ENCODE measurements around the gene SNRPF. TPM values are rescaled to one million over a fixed set of nuclear protein-coding genes. Genes with fewer than 3 reads are reported as not detected.

Gene SNRPF
- total RNA-seq, 6 experiments from 2014 or later = 5.8 to 10.4 (median 8.5) TPM

DNA sequence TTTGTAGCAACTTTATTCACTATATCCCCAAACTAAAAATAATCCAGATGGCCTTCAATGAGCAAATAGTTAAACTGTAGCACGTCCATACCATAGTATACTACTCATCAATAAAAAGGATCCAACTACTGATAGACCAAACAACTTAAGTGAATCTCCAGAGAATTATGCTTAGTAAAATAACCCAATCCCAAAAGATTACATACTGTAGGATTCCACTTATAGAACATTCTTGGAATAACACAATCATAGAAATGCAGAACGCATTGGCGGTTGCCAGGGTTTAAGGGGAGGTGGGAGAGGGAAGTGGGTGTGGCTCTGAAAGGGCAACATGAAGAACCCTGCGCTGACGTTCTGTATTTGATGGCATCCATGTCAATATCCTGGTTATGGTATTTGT lies 28.6 kb downstream of the SNRPF start:
- DNase-seq = no peak

GRCh38 chr12:95890958-95891357 lies 32.2 kb downstream of the SNRPF start:
- no peak overlapping the region for H3K27ac ChIP-seq
- H3K4me3 ChIP-seq = no peak overlapping the region
- DNase-seq (no peak), ATAC-seq (no peak)
- H3K9me3 ChIP-seq = no peaks in the 10 kb centered on the region
- no peaks in the 10 kb centered on the region for H3K4me1 ChIP-seq
- TF ChIP-seq, protein P1, sequence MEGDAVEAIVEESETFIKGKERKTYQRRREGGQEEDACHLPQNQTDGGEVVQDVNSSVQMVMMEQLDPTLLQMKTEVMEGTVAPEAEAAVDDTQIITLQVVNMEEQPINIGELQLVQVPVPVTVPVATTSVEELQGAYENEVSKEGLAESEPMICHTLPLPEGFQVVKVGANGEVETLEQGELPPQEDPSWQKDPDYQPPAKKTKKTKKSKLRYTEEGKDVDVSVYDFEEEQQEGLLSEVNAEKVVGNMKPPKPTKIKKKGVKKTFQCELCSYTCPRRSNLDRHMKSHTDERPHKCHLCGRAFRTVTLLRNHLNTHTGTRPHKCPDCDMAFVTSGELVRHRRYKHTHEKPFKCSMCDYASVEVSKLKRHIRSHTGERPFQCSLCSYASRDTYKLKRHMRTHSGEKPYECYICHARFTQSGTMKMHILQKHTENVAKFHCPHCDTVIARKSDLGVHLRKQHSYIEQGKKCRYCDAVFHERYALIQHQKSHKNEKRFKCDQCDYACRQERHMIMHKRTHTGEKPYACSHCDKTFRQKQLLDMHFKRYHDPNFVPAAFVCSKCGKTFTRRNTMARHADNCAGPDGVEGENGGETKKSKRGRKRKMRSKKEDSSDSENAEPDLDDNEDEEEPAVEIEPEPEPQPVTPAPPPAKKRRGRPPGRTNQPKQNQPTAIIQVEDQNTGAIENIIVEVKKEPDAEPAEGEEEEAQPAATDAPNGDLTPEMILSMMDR (IDR thresholded peaks at IDR 0.05) = no peak
- TF ChIP-seq POLR2A (IDR thresholded peaks at IDR 0.05) = no peak
- intact Hi-C loops (cut with DNase I) = no loop called here
- no peaks in the 10 kb centered on the region for H3K27me3 ChIP-seq
- no peaks in the 10 kb centered on the region for H3K36me3 ChIP-seq
- 69% methylated on average over 2 of the region's 3 CpGs for WGBS (ENCODE audit: insufficient coverage, low coverage, low lambda C conversion rate, missing lambda C conversion rate)

More for the DNA sequence above, 28.6 kb downstream of the SNRPF start:
- ATAC-seq = no peak
- Histone ChIP-seq H3K27ac (no peak overlapping the region), H3K4me3 (no peak overlapping the region), H3K36me3 (no peaks in the 10 kb centered on the region), H3K9me3 (no peaks in the 10 kb centered on the region), H3K27me3 (no peaks in the 10 kb centered on the region), H3K4me1 (no peaks in the 10 kb centered on the region)
- no peak for TF ChIP-seq POLR2A (IDR thresholded peaks at IDR 0.05)
- TF ChIP-seq, protein P1 (IDR thresholded peaks at IDR 0.05) = no peak
- intact Hi-C loops (cut with DNase I) = no loop called here
- WGBS (ENCODE audit: insufficient coverage, low coverage, low lambda C conversion rate, missing lambda C conversion rate) = 63% methylated on average over 5 of the region's 5 CpGs

GRCh38 chr12:95896846-95897245 lies 38.1 kb downstream of the SNRPF start:
- Histone ChIP-seq H3K27me3 (no peaks in the 10 kb centered on the region), H3K9me3 (no peaks in the 10 kb centered on the region), H3K27ac (no peak overlapping the region), H3K4me1 (no peaks in the 10 kb centered on the region), H3K4me3 (no peak overlapping the region), H3K36me3 (no peaks in the 10 kb centered on the region)
- intact Hi-C loops (cut with DNase I) = no loop called here
- ATAC-seq (no peak), DNase-seq (no peak)
- WGBS (ENCODE audit: insufficient coverage, low coverage, low lambda C conversion rate, missing lambda C conversion rate) = 73% methylated on average over 3 of the region's 4 CpGs
- TF ChIP-seq, protein P1 (IDR thresholded peaks at IDR 0.05) = no peak
- TF ChIP-seq POLR2A (IDR thresholded peaks at IDR 0.05) = no peak

- no peaks in the 10 kb centered on the region for H3K9me3 ChIP-seq
- no peak for TF ChIP-seq POLR2A (IDR thresholded peaks at IDR 0.05)
- TF ChIP-seq, protein P1 (IDR thresholded peaks at IDR 0.05) = no peak
- DNase-seq (no peak), ATAC-seq (no peak)
- H3K4me3 ChIP-seq = no peak overlapping the region
- no peaks in the 10 kb centered on the region for H3K27me3 ChIP-seq
- H3K27ac ChIP-seq = no peak overlapping the region
- H3K4me1 ChIP-seq = no peaks in the 10 kb centered on the region
- intact Hi-C loops (cut with DNase I) = no loop called here
- no peaks in the 10 kb centered on the region for H3K36me3 ChIP-seq
- WGBS (ENCODE audit: insufficient coverage, low coverage, low lambda C conversion rate, missing lambda C conversion rate) = 70% methylated on average over 4 of the region's 4 CpGs
These were observed 39.3 kb downstream of the SNRPF start for GRCh38 chr12:95898081-95898480.

GRCh38 chr12:95908573-95908972 lies 49.8 kb downstream of the SNRPF start:
- Histone ChIP-seq H3K9me3 (no peaks in the 10 kb centered on the region), H3K4me3 (no peak overlapping the region), H3K4me1 (no peaks in the 10 kb centered on the region), H3K36me3 (no peaks in the 10 kb centered on the region), H3K27ac (no peak overlapping the region), H3K27me3 (no peaks in the 10 kb centered on the region)
- no peak for TF ChIP-seq POLR2A (IDR thresholded peaks at IDR 0.05)
- TF ChIP-seq, protein P1 (IDR thresholded peaks at IDR 0.05) = no peak
- intact Hi-C loops (cut with DNase I) = no loop called here
- DNase-seq (no peak), ATAC-seq (no peak)

All from right lobe of liver (tissue), 6 donors.